Liver (tissue), 9 donors: ENCODE measurements around the gene TLE4. TPM values are rescaled to one million over a fixed set of nuclear protein-coding genes. Genes with fewer than 3 reads are reported as not detected.

Source experiments
- DNase-seq: peaks from one replicate; pipeline ENCODE4 v3.0.0-alpha.2; 2017; ENCODE audit warnings: low spot score
- H3K27ac ChIP-seq, 2 donors: one replicate each; pipeline ENCODE4 v1.7.0; 2013; ENCODE audit warnings: inconsistent platforms in 2 of 2, low read length in 2 of 2, control low read depth in 1 of 2, low read depth in 1 of 2, mild to moderate bottlenecking in 1 of 2
- H3K27me3 ChIP-seq, 4 donors: one replicate each; pipeline versions ENCODE4 v1.6.1 to v1.7.0; 2013; ENCODE audit warnings: low read length in 3 of 4, inconsistent platforms in 1 of 4, mild to moderate bottlenecking in 1 of 4, moderate library complexity in 1 of 4; ENCODE audit not compliant: control insufficient read depth in 4 of 4, insufficient read depth in 4 of 4
- H3K36me3 ChIP-seq, 4 donors: one replicate each; pipeline versions ENCODE4 v1.6.1 to v1.7.0; 2013; ENCODE audit warnings: low read length in 3 of 4, mild to moderate bottlenecking in 3 of 4, low read depth in 1 of 4, moderate library complexity in 1 of 4; ENCODE audit not compliant: control insufficient read depth in 4 of 4, insufficient read depth in 3 of 4
- H3K4me1 ChIP-seq, 4 donors: one replicate each; pipeline versions ENCODE4 v1.6.1 to v1.7.0; 2013; ENCODE audit warnings: low read length in 3 of 4, mild to moderate bottlenecking in 3 of 4, moderate library complexity in 1 of 4; ENCODE audit not compliant: control insufficient read depth in 4 of 4, insufficient read depth in 4 of 4
- H3K4me3 ChIP-seq, 3 donors: one replicate each; pipeline versions ENCODE4 v1.6.1 to v1.7.0; 2013; ENCODE audit warnings: low read length in 3 of 3, control low read depth in 1 of 3, low read depth in 1 of 3, mild to moderate bottlenecking in 1 of 3
- H3K9ac ChIP-seq, 2 donors: one replicate each; pipeline ENCODE4 v1.7.0; 2013; ENCODE audit warnings: low read length in 2 of 2, mild to moderate bottlenecking in 2 of 2, moderate library complexity in 2 of 2, control low read depth in 1 of 2, low read depth in 1 of 2
- H3K9me3 ChIP-seq, 4 donors: one replicate each; pipeline versions ENCODE4 v1.6.1 to v1.7.0; 2013; ENCODE audit warnings: low read length in 3 of 4; ENCODE audit not compliant: control insufficient read depth in 4 of 4
- ATF3 ChIP-seq: IDR thresholded peaks from 2 replicates; pipeline ENCODE4 v1.6.1; 2016; ENCODE audit warnings: antibody characterized with exemption
- EGR1 ChIP-seq, 2 donors: IDR thresholded peaks; 2 replicates each; pipeline ENCODE4 v1.6.1; 2016 to 2018; ENCODE audit warnings: antibody characterized with exemption in 2 of 2, low read depth in 2 of 2
- FOXA1 ChIP-seq: IDR thresholded peaks from 2 replicates; pipeline ENCODE4 v1.6.1; 2016; ENCODE audit warnings: antibody characterized with exemption
- FOXA2 ChIP-seq: IDR thresholded peaks from 2 replicates; pipeline ENCODE4 v1.6.1; 2016; ENCODE audit warnings: antibody characterized with exemption
- GABPA ChIP-seq, 2 donors: IDR thresholded peaks in 1 of 2; conservative IDR thresholded peaks in 1 of 2; 2 replicates each; pipeline ENCODE4 v1.6.1; 2016; ENCODE audit warnings: antibody characterized with exemption in 2 of 2, mild to moderate bottlenecking in 1 of 2, moderate library complexity in 1 of 2
- HNF4A ChIP-seq, 2 donors: conservative IDR thresholded peaks; 2 replicates each; pipeline ENCODE4 v1.6.1; 2016; ENCODE audit warnings: antibody characterized with exemption in 2 of 2, mild to moderate bottlenecking in 2 of 2
- HNF4G ChIP-seq: IDR thresholded peaks from 2 replicates; pipeline ENCODE4 v1.6.1; 2016; ENCODE audit warnings: antibody characterized with exemption
- JUND ChIP-seq, 2 donors: IDR thresholded peaks; 2 replicates each; pipeline ENCODE4 v1.6.1; 2016; ENCODE audit warnings: antibody characterized with exemption in 2 of 2
- NR2F2 ChIP-seq: IDR thresholded peaks from 2 replicates; pipeline ENCODE4 v1.6.1; 2016; ENCODE audit warnings: antibody characterized with exemption
- RAD21 ChIP-seq, 2 donors: IDR thresholded peaks; 2 replicates each; pipeline ENCODE4 v1.6.1; 2016; ENCODE audit warnings: antibody characterized with exemption in 2 of 2, mild to moderate bottlenecking in 2 of 2
- RXRA ChIP-seq, 2 donors: IDR thresholded peaks; 2 replicates each; pipeline ENCODE4 v1.6.1; 2017 to 2018; ENCODE audit warnings: antibody characterized with exemption in 2 of 2, mild to moderate bottlenecking in 1 of 2
- SP1 ChIP-seq: IDR thresholded peaks from 2 replicates; pipeline ENCODE4 v1.6.1; 2018; ENCODE audit warnings: antibody characterized with exemption, mild to moderate bottlenecking
- TAF1 ChIP-seq: conservative IDR thresholded peaks from 2 replicates; pipeline ENCODE4 v1.6.1; 2016; ENCODE audit warnings: antibody characterized with exemption, mild to moderate bottlenecking
- YY1 ChIP-seq: IDR thresholded peaks from 2 replicates; pipeline ENCODE4 v1.6.1; 2016; ENCODE audit warnings: antibody characterized with exemption, mild to moderate bottlenecking
- ZBTB33 ChIP-seq: IDR thresholded peaks from 2 replicates; pipeline ENCODE4 v1.6.1; 2016; ENCODE audit warnings: antibody characterized with exemption
- WGBS: extraction: QIAGEN DNeasy Blood & Tissue Kit; methylation state at CpG from one replicate; pipeline ENCODE4 v1.1.7; 2013; 5-methylcytosine and 5-hydroxymethylcytosine counted together
- polyA plus RNA-seq, 2 donors: library from polyadenylated mRNA; stranded (reverse) in 1 of 2; unstranded in 1 of 2; fragments of 200-250 nt in 1 of 2; fragments of >200 nt in 1 of 2; fragmentation: Nextera tagmentation in 1 of 2; extraction: Ambion mirVana in 1 of 2; gene quantifications; one replicate each; pipeline versions ENCODE4 v1.2.1 to v1.2.3, GENCODE V29; 2013 to 2015
- total RNA-seq, 2 donors: library from RNA; depleted of rRNA; stranded (reverse); fragments of >200 nt; gene quantifications; one replicate each; pipeline ENCODE4 v1.2.3, GENCODE V29; 2014
- TF ChIP-seq, protein P1 (sequence below): fragments of 150-350 bp; IDR thresholded peaks from 2 replicates; pipeline ENCODE4 v1.5.1; 2017; ENCODE audit warnings: improper control_type of control experiment, low read depth, low read length; ENCODE audit not compliant: missing input control
- TF ChIP-seq, protein P2 (sequence below): IDR thresholded peaks from 2 replicates; pipeline ENCODE4 v1.6.1; 2016; ENCODE audit warnings: antibody characterized with exemption
- TF ChIP-seq, protein P3 (sequence below): IDR thresholded peaks from 2 replicates; pipeline ENCODE4 v1.6.1; 2016; ENCODE audit warnings: antibody characterized with exemption, mild to moderate bottlenecking
- donor health status: healthy.
- donor health status: healthy.
- donor health status: healthy.
- donor health status: healthy.
- donor health status: healthy.

TLE4 gene
- total and polyA plus RNA-seq, 4 donors: 2.5 to 6.6 (median 4.7) TPM

DNA sequence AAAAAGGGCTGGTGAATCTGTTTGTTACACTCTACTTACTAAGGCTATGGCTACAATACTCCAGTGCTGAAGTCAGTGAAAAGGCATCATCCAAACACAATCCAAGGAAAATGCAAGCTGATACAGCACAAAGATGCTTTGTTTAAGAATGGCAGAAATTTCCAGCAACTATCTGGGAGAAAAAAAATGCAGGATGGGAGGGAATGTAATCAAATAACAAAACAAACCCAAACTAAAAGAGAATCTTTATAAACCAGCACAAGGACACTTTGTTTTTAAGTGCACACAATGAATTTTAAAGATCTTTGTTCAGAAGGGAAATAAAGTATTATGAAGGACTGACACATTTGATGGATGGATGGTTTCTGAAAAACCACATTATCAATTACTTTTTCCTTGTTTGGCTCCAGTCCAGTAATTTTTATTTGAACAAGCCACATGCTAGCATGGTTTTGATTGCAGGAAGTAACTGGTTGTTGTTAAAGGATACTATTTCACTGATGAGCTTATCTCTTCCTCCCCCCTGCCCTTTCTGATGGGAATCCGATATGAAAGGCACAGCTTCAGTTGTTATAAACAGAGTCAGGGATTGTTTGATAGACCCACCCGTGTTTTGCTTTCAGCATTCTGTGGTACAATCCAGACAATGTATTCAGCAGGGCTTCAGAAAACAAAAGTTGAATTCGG lies 12.1 kb upstream of the TLE4 start:
- no peak overlapping the region for H3K9ac ChIP-seq
- 38% methylated on average over 3 of the region's 3 CpGs for WGBS
- H3K27ac ChIP-seq: no peak overlapping the region
- H3K36me3 ChIP-seq: no peaks in the 10 kb centered on the region
- DNase-seq: no peak
- TF ChIP-seq TAF1 (no peak), SP1 (no peak), FOXA1 (no peak), HNF4G (no peak), EGR1 (IDR thresholded peaks at IDR 0.05; ENCODE audit: low read depth in 2 of 2) (no peak), RAD21 (IDR thresholded peaks at IDR 0.05) (no peak), FOXA2 (no peak), JUND (IDR thresholded peaks at IDR 0.05) (no peak), YY1 (no peak), HNF4A (conservative IDR thresholded peaks at IDR 0.05) (no peak), RXRA (IDR thresholded peaks at IDR 0.05) (no peak), NR2F2 (no peak), GABPA (IDR thresholded peaks at IDR 0.05 in 1 of 2, conservative IDR thresholded peaks at IDR 0.05 in 1 of 2) (no peak), ATF3 (no peak), ZBTB33 (no peak)
- TF ChIP-seq, protein P1, sequence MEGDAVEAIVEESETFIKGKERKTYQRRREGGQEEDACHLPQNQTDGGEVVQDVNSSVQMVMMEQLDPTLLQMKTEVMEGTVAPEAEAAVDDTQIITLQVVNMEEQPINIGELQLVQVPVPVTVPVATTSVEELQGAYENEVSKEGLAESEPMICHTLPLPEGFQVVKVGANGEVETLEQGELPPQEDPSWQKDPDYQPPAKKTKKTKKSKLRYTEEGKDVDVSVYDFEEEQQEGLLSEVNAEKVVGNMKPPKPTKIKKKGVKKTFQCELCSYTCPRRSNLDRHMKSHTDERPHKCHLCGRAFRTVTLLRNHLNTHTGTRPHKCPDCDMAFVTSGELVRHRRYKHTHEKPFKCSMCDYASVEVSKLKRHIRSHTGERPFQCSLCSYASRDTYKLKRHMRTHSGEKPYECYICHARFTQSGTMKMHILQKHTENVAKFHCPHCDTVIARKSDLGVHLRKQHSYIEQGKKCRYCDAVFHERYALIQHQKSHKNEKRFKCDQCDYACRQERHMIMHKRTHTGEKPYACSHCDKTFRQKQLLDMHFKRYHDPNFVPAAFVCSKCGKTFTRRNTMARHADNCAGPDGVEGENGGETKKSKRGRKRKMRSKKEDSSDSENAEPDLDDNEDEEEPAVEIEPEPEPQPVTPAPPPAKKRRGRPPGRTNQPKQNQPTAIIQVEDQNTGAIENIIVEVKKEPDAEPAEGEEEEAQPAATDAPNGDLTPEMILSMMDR: no peak
- TF ChIP-seq, protein P2, sequence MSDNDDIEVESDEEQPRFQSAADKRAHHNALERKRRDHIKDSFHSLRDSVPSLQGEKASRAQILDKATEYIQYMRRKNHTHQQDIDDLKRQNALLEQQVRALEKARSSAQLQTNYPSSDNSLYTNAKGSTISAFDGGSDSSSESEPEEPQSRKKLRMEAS: no peak
- TF ChIP-seq, protein P3, sequence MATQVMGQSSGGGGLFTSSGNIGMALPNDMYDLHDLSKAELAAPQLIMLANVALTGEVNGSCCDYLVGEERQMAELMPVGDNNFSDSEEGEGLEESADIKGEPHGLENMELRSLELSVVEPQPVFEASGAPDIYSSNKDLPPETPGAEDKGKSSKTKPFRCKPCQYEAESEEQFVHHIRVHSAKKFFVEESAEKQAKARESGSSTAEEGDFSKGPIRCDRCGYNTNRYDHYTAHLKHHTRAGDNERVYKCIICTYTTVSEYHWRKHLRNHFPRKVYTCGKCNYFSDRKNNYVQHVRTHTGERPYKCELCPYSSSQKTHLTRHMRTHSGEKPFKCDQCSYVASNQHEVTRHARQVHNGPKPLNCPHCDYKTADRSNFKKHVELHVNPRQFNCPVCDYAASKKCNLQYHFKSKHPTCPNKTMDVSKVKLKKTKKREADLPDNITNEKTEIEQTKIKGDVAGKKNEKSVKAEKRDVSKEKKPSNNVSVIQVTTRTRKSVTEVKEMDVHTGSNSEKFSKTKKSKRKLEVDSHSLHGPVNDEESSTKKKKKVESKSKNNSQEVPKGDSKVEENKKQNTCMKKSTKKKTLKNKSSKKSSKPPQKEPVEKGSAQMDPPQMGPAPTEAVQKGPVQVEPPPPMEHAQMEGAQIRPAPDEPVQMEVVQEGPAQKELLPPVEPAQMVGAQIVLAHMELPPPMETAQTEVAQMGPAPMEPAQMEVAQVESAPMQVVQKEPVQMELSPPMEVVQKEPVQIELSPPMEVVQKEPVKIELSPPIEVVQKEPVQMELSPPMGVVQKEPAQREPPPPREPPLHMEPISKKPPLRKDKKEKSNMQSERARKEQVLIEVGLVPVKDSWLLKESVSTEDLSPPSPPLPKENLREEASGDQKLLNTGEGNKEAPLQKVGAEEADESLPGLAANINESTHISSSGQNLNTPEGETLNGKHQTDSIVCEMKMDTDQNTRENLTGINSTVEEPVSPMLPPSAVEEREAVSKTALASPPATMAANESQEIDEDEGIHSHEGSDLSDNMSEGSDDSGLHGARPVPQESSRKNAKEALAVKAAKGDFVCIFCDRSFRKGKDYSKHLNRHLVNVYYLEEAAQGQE: no peak
- no peaks in the 10 kb centered on the region for H3K9me3 ChIP-seq
- H3K4me1 ChIP-seq: no peaks in the 10 kb centered on the region
- no peaks in the 10 kb centered on the region for H3K27me3 ChIP-seq
- no peak overlapping the region for H3K4me3 ChIP-seq
